SK-N-SH treated with all-trans-retinoic acid at 6 μM for 48 hours (cell line): ENCODE results near the gene NPIPB6.
"Not testable (repeated sequence)": the region's sequence is repeated elsewhere in the genome, so short reads cannot be mapped to it uniquely, and the experiment has no call there.

Source experiments
- ARNTL ChIP-seq: fragments of 450-650 bp; formaldehyde crosslinking; IDR thresholded peaks from 2 replicates; pipeline ENCODE4 v1.5.0; 2020; ENCODE audit warnings: low read depth, mild to moderate bottlenecking, moderate library complexity, borderline replicate concordance
- PATZ1 ChIP-seq: fragments of 250-450 bp; sonication (Bioruptor Pico); IDR thresholded peaks from 2 replicates; pipeline ENCODE4 v1.8.0; 2020; ENCODE audit warnings: mild to moderate bottlenecking, moderate library complexity, borderline replicate concordance

GRCh38 chr16:28367926-28368325 lies 4.6 kb upstream of the NPIPB6 start:
- TF ChIP-seq PATZ1, ARNTL (CRISPR knock-in tag): not testable (repeated sequence)
